GM19397 (cell line): ENCODE results near the gene PPP1R1A.

Source experiments
- ATAC-seq: cut with Tn5 transposase; IDR thresholded peaks from one replicate; pipeline ENCODE4 v1.9.1; 2021; ENCODE audit warnings: mild to moderate bottlenecking, moderate library complexity; ENCODE audit not compliant: unreplicated experiment

PPP1R1A gene, protein sequence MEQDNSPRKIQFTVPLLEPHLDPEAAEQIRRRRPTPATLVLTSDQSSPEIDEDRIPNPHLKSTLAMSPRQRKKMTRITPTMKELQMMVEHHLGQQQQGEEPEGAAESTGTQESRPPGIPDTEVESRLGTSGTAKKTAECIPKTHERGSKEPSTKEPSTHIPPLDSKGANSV

DNA sequence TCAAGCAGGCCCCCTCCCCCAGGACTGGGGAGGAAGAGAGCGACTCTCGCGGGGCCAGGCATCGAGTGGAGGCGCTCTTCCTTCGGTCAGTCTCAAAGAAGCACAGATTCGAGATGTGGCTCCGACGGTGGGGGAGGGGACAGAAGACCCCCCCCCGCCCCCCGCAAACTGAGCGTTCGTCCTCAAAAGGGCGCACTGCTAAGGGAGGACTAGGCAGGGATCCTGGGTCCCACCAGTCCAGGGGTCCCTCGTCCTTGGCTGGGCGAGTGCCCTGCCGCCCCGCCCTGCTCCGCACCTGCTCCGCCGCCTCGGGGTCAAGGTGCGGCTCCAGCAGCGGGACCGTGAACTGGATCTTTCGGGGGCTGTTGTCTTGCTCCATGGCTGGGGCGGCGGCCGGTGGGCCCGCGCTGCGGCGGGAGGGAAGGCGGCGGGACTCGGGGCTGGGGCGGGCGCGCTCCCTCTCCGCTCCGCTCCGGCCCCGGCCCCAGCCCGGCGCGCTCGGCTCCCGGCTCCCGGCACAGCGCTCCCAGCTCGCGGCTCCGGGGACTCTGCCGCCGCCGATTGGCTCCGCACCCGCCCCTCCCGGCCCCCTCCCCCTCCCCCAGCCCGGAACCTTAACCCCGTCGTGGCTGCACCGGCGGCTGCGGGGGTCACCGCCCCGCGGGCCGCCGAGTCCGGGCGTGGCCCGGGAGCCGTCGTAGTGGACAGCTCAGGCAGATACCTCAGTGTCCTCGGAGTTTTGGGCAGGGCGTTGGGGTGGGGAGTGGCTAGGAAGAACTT lies at the start of gene PPP1R1A:
TSS of gene PPP1R1A (minus strand) at position 550 of the 780 bp plus-strand sequence. CDS start at position 379, 171 bp downstream.
- no peak for ATAC-seq

DNA sequence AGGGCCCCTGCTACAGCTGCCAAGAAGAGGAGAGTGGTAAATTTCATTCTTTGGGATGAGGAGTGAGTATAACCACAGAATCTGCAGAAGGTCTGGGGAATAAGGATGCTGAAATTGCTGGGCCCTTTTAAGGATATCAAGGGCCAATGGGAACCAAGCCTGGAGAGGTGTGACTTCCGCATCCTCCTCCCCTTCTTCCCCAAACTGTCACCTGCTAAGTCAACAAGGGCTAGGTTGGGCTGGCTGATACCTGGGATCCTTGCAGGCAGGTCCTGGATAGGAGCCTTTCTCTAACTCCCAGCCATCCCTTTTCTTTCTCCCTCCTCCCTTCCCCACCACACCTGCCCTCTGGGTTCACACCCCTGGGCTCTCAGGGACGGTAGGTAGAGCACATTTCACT lies 46.3 kb upstream of the PPP1R1A start, which contains the start of gene LACRT:
TSS of gene LACRT (minus strand) at position 101 of the 400 bp plus-strand sequence. CDS start at position 47, 54 bp downstream.
- no peak for ATAC-seq

DNA sequence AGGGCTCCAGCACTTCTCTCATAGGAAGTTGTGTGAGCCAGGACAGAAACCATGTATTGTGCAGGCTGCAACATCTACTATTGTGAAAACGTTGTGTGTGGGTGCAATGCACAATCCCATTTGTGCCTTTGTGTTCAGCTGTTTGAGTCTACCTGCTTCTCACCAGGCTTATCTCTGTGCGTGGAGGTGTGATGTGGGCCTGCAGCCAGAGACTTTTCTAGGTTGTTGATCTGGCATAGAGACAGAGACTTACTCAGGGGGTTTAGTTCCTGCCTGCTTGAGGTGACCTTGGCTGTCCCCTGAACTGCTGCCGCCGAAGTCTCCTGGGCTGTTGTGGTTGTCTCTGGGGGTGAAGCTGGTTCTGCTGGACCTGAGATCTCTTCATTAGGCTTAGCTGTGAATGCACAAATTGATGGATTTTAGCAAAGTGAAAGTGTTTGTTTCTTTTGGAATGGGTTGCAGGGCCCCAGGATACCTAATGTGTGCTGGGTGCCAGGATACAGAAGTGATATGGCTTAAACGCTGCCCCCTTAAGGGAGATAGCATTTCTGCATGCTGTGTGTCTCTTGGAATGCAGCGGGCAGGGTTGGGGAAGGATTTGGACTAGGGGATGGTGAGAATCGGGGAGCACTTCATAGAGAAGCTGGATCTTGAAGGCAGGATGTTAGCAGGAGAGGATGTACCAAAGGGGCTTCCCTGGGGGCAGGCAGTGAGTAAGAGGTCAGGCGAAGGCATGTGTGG lies 43.7 kb upstream of the PPP1R1A start:
- ATAC-seq: no peak

DNA sequence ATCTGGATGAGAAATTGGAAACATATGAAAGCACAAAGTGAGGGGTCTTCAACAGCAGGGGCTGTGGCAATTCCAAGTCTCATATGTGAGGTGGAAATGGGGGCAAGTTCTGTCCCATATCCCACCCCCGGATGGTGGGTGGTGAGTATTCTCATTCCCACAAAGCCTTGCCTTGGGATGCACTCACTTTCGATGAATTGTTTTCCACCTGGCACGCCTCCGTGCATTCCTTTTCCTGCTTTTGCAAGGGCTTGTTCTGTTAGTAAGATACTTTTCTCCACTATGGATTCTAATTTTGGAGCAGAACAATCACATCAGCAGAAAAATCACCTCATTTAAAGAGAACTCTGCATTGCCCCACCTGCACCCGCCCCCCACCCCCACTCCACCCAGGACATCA lies 43.1 kb upstream of the PPP1R1A start:
- no peak for ATAC-seq

DNA sequence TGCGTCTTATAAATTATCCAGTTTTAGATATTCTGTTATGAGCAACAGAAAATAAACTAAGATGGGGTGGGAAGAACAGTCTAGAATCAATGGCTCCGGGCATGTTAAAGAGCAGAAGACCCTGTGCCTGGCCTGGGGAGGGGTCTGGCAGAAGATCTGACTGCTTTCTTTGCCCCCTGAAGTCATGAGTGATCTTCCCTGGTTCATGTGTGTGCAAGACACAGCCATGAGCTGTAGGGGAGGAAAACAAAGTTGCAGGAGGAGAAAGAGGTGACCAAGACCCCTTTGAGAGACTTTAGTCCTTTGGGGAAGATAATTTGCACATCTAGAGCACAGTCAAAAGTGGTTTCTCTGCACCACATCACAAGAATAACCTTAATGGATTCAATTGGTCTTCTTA lies 41.5 kb upstream of the PPP1R1A start:
- ATAC-seq: no peak

DNA sequence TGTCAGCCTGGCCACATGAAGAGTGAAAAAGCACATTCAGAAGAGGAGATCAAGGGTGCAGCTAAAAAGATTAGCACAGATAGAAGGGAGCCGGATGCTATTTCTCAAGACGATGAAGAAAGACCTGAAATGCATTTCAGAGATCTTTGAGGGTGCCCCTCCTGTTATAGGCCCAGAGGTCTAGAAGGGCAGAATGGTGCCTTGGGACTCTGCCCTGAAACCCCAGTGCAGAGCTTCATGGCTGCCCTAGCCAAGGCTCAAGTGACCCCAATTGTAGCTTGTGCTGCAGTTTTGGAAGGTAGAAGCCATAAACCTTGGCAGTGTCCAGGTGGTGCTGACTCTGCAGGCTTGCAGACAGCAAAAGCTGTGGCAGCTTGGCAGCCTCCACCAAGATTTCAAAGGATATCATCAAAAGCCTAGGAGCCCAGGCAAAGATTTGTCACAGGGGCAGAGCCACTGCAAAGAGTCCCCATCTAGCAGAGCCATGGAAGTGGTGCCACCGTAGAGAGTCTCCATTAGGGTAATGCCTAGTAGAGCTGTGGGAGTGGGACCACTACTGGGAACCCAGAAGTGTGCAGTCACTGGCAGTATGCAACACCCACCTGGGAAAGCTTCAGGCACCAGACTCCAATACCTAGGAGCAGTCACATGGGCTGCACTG lies 39.9 kb upstream of the PPP1R1A start:
- no peak for ATAC-seq

DNA sequence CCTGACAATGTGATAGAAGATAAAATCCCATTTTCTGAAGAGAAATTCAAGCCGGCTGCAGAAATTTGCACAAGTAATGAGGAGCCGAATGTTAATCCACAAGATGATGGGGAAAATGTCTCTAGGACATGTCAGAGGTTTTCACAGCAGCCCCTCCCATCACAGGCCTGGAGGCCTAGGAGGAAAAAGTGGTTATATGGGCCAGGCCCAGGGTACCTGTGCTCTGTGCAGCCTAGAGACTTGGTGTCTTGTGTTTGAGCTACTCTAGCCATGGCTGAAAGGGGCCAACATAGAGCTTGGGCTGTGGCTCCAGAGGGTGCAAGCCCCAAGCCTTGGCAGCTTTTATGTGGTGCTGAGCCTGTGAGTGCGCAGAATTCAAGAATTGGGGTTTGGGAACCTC lies 38.8 kb upstream of the PPP1R1A start:
- no peak for ATAC-seq

DNA sequence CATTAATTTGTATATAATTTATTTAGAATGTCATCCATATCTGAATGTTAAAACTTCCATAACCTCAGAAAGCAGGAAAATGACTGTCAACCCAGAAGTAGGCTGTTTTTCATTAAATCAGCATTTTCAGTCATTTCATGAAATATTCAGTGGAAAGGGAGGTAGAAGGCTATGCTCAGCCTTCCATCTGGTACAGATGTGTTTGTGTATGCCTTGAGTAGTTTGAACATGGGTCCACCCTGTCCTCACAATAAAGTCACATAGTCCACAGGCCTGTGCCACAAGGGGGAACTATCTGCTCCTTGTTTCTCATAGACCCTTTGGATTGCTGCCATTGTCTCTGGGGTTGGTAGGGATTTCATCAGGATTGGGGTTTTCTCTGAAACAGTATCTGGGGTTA lies 37.1 kb upstream of the PPP1R1A start:
- no peak for ATAC-seq

DNA sequence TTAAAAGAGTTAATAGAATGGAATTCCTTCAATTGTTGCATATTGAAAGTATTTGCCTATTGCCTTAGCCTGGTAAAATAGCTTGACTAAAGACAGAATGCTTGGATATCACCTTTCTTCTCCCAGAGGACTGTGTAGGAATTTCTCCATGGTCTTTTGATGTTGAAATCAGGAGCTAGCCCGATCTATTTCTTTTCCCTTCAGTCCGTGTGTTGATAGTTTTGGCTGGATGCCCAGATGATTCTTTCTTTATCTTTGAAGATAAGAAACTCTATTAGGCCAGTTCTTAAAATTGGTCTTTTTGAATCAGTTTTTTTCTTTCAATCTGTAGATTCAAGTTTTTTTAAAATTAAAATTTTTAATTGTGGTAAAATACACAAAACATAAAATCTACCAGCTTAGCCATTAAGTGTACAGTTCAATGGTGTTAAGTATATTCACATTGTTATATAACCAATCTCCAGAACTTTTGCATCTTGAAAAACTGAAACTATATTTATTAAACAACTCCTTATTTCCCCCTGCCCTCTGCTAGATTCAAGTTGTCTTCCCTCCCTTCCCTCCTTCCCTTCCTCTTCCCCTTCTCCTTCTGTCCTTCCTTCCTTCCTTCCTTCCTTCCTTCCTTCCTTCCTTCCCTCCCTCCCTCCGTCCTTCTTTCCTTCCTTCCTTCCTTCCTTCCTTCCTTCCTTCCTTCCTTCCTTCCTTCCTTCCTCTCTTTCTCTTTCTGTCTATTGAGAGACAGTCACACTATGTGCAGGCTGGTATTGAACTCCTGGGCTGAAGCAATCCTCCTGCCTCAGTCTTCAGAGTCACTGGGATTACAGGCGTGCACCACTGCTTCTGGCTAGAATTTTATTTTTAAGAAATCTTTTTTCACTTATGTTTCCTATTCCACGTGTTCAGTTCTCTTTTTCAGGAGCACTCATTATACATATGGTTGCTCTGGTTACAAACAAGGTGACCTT lies 36.1 kb upstream of the PPP1R1A start:
- no peak for ATAC-seq

DNA sequence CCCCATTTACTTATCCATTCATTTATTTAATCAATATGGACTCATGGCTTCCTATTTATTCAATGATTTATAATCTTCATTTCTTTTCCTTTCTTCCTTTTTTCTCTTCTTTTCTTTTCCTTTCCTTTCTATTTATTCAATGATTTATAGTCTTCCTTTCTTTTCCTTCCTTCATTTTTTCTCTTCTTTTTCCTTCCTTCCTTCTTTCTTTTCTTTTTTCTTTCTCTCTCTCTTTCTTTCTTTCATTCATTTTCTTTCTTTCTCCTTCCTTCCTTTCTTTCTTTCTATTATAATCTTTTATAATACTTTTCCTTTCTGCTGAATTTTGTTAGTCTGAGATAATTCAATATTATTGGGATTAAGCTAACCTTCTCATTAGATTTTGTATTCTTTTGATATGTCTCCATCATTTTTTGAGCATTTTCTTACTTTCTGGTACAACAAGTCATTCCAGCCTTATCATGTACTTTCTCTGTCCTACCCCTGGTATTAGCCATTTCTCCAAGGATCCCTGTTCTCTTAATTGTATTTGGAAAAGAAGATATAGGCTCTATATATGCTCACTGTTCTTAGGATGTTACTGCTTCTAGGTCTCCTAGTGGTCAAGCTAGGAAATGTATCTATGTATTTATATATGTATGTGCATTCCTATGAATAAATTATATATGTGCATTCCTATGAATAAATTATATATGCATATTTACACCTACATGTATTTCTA lies 34.2 kb upstream of the PPP1R1A start:
- ATAC-seq: no peak

DNA sequence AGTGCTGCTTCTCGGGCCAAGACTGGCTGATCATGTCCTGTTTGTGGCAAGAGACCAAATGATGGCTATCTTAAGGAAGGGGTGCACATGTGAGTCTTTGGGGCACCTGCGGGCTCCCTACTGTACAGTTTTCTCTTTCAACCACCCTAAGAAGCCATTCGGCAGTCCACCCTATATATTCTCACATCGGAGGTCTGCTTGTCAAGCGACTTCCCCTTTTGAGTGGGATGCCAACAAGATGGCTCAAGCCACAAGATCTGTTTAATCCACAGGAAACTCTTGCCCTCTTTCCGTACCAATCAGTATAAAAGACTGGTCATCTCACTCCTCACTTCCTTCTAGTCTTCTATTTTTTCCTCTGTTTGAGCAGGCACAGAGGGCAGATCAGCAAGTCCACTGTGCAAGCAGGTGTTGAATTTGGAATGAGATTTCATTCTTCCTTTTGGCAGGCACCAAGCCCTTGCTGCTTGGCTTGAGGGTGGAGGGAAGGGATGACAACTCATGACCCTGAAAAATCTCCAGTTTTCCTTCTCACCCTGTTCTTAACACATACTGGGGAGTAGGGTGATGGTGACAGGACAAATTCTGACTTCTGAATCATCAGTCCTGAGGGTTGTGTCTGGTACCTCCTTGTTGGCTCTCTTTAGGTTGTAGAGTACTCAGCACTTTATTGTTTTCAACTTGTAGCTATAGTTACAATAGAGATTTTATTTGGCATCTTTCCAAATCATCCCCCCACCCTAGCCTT lies 28.6 kb upstream of the PPP1R1A start:
- ATAC-seq: no peak

DNA sequence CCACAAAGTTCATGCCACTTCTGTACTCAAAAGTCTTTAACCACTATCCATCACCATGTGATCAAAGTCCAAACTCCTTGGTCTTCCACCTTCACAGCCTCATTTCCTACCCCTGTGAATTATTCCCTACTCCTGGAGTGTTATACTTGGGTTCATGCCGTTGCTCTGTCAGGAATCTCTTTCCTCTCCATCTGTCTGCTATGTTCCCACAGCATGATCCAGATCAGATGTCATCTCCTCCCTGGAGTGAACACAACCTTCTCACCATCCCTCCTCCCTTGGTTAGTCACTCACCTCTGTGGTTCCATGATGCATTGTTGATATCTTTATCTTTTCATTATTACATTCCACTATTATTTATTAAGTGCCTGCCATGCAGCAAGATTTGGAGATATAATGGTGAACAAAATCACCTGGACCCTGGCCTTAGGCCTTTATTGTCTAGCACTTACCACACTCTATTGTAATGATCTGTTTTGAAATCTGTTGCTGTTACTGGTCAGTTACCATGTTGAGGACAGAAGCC lies 23.8 kb upstream of the PPP1R1A start:
- ATAC-seq: no peak

DNA sequence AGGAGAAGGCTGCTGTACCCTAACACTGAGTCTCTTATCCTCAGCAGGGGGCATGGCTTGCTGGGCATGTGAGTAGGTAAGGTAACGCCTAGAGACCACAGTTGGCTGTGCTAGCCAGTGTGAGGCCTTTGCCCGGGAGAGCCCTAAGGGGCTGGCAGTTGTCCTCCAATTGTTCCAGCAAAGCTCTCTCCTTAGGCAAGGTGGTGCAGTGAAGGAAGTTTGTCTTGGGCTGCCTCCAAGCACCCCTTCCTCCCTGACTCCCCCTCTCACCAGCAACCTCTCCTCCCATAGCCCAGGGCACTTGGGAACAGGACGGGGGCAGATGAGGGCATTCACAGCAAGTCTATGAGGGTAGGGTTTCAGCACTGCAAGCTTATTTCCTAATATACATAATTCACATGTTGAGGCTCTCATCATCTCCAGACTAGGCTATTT lies 23.3 kb upstream of the PPP1R1A start:
- ATAC-seq: no peak

DNA sequence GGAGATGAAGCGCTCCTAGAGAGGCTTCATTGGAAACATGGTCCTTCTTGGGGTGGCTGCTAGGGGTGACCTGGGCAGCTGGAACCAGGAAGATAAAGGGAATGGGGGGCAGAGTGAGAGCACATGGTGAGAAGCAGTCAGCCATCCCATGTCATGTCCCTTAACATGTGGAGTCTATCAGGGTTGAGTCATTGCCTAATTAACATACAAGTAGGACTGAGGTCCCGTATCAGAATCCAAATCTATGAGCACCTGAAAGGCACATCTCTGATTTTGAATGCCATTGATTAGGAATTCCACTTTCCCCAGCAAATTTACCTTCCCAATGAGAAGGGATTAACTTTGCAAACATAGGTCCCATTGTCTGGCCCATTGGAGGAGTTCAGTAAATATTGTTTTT lies 20.3 kb upstream of the PPP1R1A start:
- ATAC-seq: no peak

DNA sequence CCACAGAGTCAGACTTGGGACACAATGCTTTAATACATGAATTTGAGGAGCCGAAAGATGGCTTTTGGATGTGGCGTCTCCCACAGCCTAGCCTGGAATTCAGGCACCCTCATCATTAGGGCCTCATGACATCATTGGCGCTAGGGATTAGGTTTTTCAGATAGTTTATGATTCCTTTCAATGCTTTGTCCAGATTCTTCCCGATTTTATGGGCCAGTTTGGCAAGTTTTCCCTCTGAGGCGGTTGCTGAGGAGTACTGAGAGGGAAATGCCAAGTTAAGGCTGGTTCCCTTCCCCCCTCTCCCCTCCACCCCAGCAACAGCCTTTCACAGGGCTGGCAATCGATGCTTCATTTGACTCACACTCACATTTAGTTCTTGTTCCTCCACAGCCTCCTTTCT lies 19.7 kb upstream of the PPP1R1A start:
- ATAC-seq: no peak

DNA sequence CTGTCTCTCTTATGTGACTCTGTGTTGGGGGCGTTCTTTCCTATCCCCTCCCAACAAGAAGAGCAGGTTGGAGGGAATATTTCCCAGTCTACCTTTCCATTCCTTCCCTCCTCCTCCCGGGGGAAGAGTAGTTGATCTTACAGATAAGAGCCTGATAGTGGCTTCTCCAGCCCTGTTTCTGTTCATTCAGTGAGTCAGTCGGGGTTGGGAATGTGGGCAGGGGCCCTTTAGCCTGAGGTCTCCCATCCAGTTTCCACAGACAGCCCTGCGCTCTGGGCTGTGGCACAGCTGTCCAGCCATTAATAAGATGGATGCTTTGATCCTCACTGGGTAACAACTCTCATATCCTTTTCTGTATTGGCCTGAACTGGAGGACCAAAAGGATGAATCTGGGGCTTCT lies 18.1 kb upstream of the PPP1R1A start:
- no peak for ATAC-seq

DNA sequence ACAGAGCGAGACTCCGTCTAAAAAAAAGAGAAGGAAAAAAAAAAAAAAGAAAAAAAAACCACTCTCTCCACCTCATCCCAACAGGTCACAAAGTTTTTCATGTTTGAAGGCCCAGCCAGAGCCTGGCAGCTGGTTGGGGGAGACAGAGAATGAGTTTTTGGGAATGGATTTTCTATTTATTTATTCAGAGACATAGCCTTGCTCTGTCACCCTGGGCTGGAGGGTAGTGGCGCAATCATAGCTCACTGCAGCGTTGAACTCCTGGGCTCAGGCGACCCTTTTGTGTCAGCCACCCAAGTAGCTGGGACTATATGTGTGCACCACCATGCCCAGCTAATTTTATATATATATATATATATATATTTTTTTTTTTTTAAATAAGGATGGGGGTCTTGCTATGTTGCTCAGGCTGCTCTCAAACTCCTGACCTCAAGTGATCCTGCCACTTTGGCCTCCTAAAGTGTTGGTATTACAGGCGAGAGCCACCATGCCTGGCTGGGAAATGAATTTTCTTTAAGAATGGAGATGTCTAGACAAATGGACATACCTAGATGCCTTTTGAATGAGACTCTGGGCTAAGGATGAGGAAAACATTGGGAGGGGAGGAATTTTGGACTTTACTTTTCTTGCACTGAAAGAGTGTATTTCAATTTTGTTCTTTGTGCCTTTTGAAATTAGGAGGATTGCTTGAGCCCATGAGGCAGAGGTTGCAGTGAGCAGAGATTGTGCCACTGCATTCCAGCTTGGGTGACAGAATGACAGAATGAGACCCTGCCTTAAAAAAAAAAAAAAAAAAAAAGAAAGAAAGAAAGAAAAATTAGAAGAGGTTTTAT lies 16.9 kb upstream of the PPP1R1A start:
- ATAC-seq: no peak

DNA sequence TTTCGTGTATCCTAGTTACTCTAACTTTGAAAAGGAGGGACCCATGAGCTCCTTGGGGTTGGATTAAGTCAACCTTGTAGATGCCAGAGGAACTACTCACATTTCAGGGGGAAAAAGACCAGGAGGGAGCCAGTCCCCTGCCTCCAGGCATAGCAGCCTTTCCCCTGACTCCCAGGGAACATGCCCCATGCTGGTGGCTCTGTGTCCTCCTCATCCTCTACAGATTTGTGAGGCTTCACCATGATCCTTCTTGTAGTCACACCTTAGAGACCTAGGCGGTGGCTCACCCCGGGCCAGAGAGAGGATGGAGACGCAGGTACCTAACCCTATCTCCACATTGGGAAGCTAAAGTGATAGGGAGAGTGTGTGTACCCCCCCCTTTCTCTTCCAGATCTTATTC lies 16.0 kb upstream of the PPP1R1A start:
- no peak for ATAC-seq
